Suppressor macrophage (primary cell): ENCODE data around the gene ZBED1.
"Not testable (repeated sequence)": the region's sequence is repeated elsewhere in the genome, so short reads cannot be mapped to it uniquely, and the experiment has no call there.

Experiments used
- DNase-seq, 4 experiments: peaks; one replicate each; pipeline ENCODE4 v3.0.0-alpha.2; 2020 to 2022

ZBED1 gene

GRCh38 chrX:2519638-2520037, 18.9 kb upstream of the ZBED1 start:
- not testable (repeated sequence) for DNase-seq

DNA sequence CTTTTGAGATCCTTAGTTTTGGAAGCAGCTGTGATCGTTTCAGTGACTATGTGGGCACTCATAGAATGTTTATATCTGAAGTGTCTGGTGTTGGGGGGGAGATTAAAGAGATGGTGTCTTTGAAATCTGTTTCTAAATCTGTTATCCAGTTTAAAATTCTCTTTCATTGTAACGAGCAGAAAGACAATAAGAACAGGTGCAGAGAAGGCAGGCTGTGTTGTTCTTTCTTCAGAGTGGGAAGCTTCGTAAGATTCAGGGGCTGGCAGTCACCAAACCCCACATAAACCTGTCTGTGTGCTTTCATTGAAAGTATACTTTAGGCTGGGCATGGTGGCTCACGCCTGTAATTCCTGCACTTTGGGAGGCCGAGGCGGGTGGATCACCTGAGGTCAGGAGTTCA, 16.3 kb upstream of the ZBED1 start:
- no peak for DNase-seq

DNA sequence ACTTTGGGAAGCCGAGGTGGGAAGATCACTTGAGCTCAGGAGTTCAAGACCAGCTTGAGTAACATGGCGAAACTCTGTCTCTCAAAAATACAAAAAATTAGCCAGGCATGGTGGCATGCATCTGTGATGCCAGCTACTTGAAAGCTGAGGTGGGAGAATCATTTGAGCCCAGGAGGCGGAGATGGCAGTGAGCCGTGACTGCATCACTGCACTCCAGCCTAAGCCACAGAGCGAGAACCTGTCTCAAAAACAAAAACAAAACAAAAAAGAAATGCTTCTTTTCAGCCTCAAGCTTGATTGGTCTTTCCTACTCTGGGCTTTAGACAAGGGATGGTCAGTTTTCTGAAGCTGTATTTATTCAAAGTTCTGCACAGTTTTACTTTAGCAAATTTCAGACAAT, 15.8 kb upstream of the ZBED1 start:
- no peak for DNase-seq

- no peak for DNase-seq
Observed at GRCh38 chrX:2514131-2514530, 13.4 kb upstream of the ZBED1 start.

GRCh38 chrX:2513121-2513664, 12.4 kb upstream of the ZBED1 start:
- DNase-seq = no peak

- DNase-seq = no peak
Observed at GRCh38 chrX:2512501-2512900, 11.7 kb upstream of the ZBED1 start.

GRCh38 chrX:2511326-2511725, 10.6 kb upstream of the ZBED1 start:
- DNase-seq = no peak

DNA sequence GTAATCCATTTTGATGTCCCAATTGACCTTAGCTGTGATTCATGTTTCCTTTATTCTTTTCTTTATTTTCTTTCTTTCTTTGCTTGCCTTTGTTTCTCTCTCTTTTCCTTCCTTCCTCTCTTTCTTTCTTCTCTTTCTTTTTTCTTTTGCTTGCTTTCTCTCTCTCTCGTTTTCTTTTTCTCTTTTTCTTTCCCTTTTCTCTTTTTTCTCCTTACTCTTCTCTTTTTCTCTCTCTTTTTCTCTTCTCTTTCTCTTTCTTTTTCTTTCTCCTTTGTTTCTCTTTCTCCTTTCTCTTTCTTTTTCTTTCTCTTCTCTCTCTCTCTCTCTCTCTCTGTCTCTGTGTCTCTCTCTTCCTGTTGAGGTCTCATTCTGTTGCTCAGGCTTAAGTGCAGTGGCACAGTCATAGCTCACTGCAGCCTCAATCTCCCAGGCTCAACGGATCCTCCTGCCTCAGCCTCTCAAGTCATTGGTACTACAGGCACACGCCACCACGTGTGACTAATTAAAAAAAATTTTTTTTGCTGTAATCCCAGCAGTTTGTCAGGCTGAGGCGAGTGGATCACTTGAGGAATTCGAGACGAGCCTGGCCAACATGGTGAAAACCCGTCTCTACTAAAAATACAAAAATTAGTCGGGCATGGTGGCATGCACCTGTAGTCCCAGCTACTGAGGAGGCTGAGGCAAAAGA, 8.0 kb upstream of the ZBED1 start:
- DNase-seq = no peak

GRCh38 chrX:2507904-2508627, 7.3 kb upstream of the ZBED1 start:
- DNase-seq = no peak

DNA sequence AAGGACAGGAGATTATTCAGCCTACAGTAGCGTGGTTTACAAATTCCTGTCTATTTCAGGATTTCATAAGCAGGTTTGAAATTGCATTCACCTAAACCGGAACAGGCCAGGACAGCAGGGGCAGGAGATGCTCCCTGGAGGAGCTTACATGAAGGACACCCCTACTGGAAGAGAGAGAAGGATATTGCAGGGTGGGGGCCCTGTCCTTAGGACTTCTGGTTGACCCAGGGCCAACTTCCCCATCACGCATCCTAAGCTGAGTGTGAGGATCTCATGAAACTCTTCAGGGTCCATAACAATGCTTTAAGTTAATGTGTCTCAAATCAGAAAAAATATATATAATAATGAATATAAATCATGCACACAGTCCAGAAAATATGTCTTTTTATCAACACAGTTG, 6.4 kb upstream of the ZBED1 start:
- DNase-seq = peak in 2 of 4 experiments; percentile 47 to 51

DNA sequence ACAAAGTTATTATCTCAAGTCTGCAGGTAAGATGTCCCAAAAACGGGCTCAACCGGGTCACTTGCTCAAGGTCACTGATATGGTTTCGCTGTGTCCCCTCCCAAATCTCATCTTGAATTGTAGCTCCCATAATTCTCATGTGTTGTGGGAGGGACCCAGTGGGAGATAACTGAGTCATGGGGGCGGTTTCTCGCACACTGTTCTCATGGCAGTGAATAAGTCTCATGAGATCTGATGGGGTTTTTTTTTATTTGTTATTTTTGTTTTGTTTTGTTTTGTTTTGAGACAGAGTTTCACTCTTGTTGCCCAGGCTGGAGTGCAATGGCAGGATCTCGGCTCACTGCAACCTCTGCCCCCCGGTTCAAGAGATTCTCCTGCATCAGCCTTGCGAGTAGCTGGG, 4.6 kb upstream of the ZBED1 start:
- peak in 1 of 4 experiments; percentile 44 for DNase-seq

GRCh38 chrX:2504706-2505332, 4.0 kb upstream of the ZBED1 start:
- no peak for DNase-seq

- DNase-seq = no peak
Observed at GRCh38 chrX:2503591-2504500, 3.1 kb upstream of the ZBED1 start.

GRCh38 chrX:2502668-2503519, 2.1 kb upstream of the ZBED1 start:
- peak; percentile 37 to 63 (median 46) for DNase-seq

- no peak for DNase-seq
Observed at GRCh38 chrX:2502120-2502667, 1.4 kb upstream of the ZBED1 start.

GRCh38 chrX:2501559-2502102, 855 bp upstream of the ZBED1 start:
- DNase-seq = no peak

DNA sequence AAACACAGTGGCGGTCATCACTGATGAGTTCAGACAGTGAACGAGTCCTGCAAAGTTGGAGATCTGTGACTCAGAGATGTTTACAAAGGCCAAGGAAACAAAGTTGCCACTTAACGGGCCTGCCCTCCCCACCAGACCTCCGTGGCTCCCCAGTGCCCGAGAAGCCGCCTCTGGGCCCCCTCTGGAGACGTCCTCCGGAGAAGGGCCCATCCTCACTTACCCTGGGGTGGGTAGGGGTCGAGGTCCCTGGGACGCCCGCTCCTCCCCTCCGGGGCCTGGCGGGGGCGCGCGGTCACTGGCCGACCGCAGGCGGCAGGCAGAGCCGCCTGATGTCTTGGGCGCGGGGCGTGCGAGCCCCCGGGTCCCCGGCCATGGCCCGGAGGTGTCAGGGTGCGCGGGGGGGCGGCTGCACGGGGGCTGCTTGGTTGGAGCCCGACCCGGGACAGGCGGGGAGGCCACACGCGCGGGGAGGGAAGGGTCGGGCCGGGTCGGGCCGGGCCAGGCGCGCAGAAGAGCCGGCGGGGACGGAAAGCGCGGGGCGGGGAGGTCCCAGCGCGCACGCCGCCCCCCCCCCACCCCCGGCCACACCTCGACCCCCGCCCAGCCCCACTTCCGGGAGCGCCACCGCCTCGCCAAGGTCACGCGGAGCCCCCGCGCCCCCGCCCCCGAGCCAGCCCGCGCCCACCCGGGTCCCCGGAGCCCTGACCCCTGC, 529 bp downstream of the ZBED1 start:
- DNase-seq = peak; percentile 23 to 64 (median 55)

DNA sequence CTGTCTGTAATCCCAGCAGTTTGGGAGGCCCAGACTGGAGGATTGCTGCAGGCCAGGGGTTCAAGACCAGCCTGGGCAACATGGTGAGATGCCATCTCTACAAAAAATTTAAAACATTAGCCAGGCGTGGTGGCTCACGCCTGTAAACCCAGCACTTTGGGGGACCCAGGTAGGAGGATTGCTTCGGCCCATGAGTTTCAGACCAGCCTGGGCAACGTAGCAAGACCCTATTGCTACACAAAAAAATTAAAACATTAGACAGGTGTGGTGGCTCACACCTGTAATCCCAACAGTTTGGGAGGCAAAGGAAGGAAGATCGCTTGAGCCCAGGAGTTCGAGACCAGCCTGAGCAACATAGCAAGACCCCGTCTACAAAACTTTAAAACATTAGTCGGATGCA, 1.3 kb downstream of the ZBED1 start:
- DNase-seq = no peak

DNA sequence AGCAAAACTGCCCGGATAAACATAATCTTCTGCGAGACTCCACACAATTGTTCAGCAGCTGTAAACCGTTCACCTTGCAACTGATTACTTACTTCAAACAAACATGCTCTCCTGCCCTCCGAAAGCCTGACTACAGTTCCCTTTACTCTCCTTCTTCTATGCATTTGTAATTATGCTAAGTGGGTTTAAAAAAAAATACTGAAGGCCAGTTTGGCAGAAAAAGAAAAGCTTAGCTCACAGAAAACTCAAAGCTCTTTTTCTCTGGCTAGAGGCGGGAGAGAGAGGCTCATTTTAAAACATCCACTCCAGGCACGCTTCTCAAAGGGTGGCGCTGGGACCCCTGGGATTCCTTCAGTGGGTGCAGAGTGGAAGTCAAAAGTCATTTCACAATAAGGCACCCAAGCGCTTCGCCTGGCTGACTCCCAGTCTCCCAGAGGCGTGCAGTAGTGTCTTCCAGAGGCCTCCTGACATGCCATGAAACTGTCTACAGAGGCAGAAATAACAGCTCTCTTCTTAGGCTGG, 1.9 kb downstream of the ZBED1 start:
- DNase-seq = peak; percentile 48 to 72 (median 67)
